Upper lobe of left lung (tissue), 6 donors: ENCODE results near the gene CENPU. TPM values are rescaled to one million over a fixed set of nuclear protein-coding genes. Genes with fewer than 3 reads are reported as not detected.
"Not testable (repeated sequence)": the region's sequence is repeated elsewhere in the genome, so short reads cannot be mapped to it uniquely, and the experiment has no call there.

Experiments
- ATAC-seq, 2 donors: fragments of 200-7000 bp; cut with Tn5 transposase; one replicate each; pipeline ENCODE4 v1.9.1; 2022; ENCODE audit warnings: mild to moderate bottlenecking in 2 of 2, moderate library complexity in 2 of 2; ENCODE audit not compliant: low FRiP score in 2 of 2
- DNase-seq, 2 donors: peaks; one replicate each; pipeline ENCODE4 v3.0.0-alpha.2; 2019 to 2020
- H3K27ac ChIP-seq, 4 donors: fragments of 200-600 bp; sonication (generic); one replicate each; pipeline ENCODE4 v1.5.1; 2016 to 2019
- H3K27me3 ChIP-seq, 4 donors: fragments of 200-600 bp; sonication (generic); one replicate each; pipeline ENCODE4 v1.5.1; 2017 to 2019
- H3K36me3 ChIP-seq, 4 donors: fragments of 200-600 bp; sonication (generic); one replicate each; pipeline ENCODE4 v1.5.1; 2016 to 2019
- H3K4me1 ChIP-seq, 4 donors: fragments of 200-600 bp; sonication (generic); one replicate each; pipeline ENCODE4 v1.5.1; 2018 to 2019
- H3K4me3 ChIP-seq, 4 donors: fragments of 200-600 bp; sonication (generic); one replicate each; pipeline ENCODE4 v1.5.1; 2017 to 2019; ENCODE audit warnings: mild to moderate bottlenecking in 2 of 4, moderate library complexity in 1 of 4
- H3K9me3 ChIP-seq, 4 donors: fragments of 200-600 bp; sonication (generic); one replicate each; pipeline ENCODE4 v1.5.1; 2018 to 2019
- CTCF ChIP-seq, 6 experiments: fragments of 450-650 bp in 4 of 6; fragments of 200-600 bp in 2 of 6; sonication (generic) in 2 of 6; IDR thresholded peaks; one replicate each; pipeline ENCODE4 v1.5.1; 2016 to 2019; ENCODE audit warnings: antibody characterized with exemption in 6 of 6
- EP300 ChIP-seq, 4 donors: sonication (generic); formaldehyde crosslinking; IDR thresholded peaks; one replicate each; pipeline ENCODE4 v1.5.1; 2017; ENCODE audit warnings: antibody characterized with exemption in 4 of 4, control low read depth in 2 of 4
- POLR2A ChIP-seq, 4 donors: fragments of 450-650 bp; IDR thresholded peaks; one replicate each; pipeline ENCODE4 v1.5.1; 2016 to 2017; ENCODE audit warnings: antibody characterized with exemption in 4 of 4, mild to moderate bottlenecking in 2 of 4
- POLR2AphosphoS5 ChIP-seq, 2 donors: sonication (generic); formaldehyde crosslinking; IDR thresholded peaks; one replicate each; pipeline ENCODE4 v1.5.1; 2017; ENCODE audit warnings: antibody characterized with exemption in 2 of 2
- WGBS, 2 donors: methylation state at CpG; one replicate each; pipeline ENCODE4 v1.1.5; 2017 to 2018; 5-methylcytosine and 5-hydroxymethylcytosine counted together
- total RNA-seq, 6 donors: library from RNA; depleted of rRNA in 4 of 6; stranded (reverse); fragments of >200 nt in 4 of 6; gene quantifications; one replicate each; pipeline versions ENCODE4 v1.1.0 to v1.2.1, GENCODE V29; 2016 to 2021
- donor health status: DM: no; HTN: no; CAD: no; lungs with moderate emphysema.
- donor health status: DM: no; HTN: yes; CAD: no; lungs with severe emphysema.

Gene CENPU
- total RNA-seq, 6 donors from 2014 or later: 0.44 to 5.5 (median 3.5) TPM; not detected in 1

GRCh38 chr4:184666670-184667069 is 67.2 kb downstream of the CENPU start:
- 73 to 77% methylated on average over 6 of the region's 6 CpGs for WGBS, 2 donors
- no peak for TF ChIP-seq POLR2A (IDR thresholded peaks at IDR 0.05)
- TF ChIP-seq POLR2AphosphoS5 (IDR thresholded peaks at IDR 0.05): no peak
- no peak for TF ChIP-seq EP300 (IDR thresholded peaks at IDR 0.05)
- no peak for TF ChIP-seq CTCF (IDR thresholded peaks at IDR 0.05)
- no peak overlapping the region for H3K27ac ChIP-seq
- peaks cover 0 to 12% (median 6%) of the 10 kb centered on the region in 4 donors for H3K4me1 ChIP-seq
- no peaks in the 10 kb centered on the region for H3K9me3 ChIP-seq
- peaks cover 0 to 38% (median 9%) of the 10 kb centered on the region in 4 donors for H3K36me3 ChIP-seq
- H3K27me3 ChIP-seq: no peaks in the 10 kb centered on the region
- H3K4me3 ChIP-seq: no peak overlapping the region
- DNase-seq (no peak), ATAC-seq (no peak)

GRCh38 chr4:184664445-184665210 is 69.3 kb downstream of the CENPU start:
- no peak overlapping the region for H3K27ac ChIP-seq
- no peaks in the 10 kb centered on the region for H3K27me3 ChIP-seq
- DNase-seq: no peak
- H3K4me3 ChIP-seq: no peak overlapping the region
- 61 to 67% methylated on average over 6 of the region's 6 CpGs for WGBS, 2 donors
- peaks cover 0 to 12% (median 6%) of the 10 kb centered on the region in 4 donors for H3K4me1 ChIP-seq
- no peak for TF ChIP-seq POLR2AphosphoS5 (IDR thresholded peaks at IDR 0.05)
- peaks cover 0 to 58% (median 12%) of the 10 kb centered on the region in 4 donors for H3K36me3 ChIP-seq
- H3K9me3 ChIP-seq: no peaks in the 10 kb centered on the region
- ATAC-seq: no peak

- Histone ChIP-seq H3K4me3 (no peak overlapping the region), H3K27me3 (no peaks in the 10 kb centered on the region), H3K36me3 (peaks cover 0 to 53% (median 8%) of the 10 kb centered on the region in 4 donors), H3K4me1 (no peaks in the 10 kb centered on the region), H3K9me3 (no peaks in the 10 kb centered on the region), H3K27ac (no peak overlapping the region)
- no peak for TF ChIP-seq POLR2A (IDR thresholded peaks at IDR 0.05)
- TF ChIP-seq POLR2AphosphoS5 (IDR thresholded peaks at IDR 0.05): no peak
- no peak for TF ChIP-seq EP300 (IDR thresholded peaks at IDR 0.05)
- TF ChIP-seq CTCF (IDR thresholded peaks at IDR 0.05): no peak
- no peak for DNase-seq
- 57 to 70% methylated on average over 1 of the region's 1 CpG for WGBS, 2 donors
- ATAC-seq: no peak
Observed at GRCh38 chr4:184662236-184662635, 71.7 kb downstream of the CENPU start.

- no peak overlapping the region for H3K4me3 ChIP-seq
- no peak for DNase-seq
- no peak overlapping the region for H3K27ac ChIP-seq
- no peak for ATAC-seq
- peaks cover 0 to 45% (median 5%) of the 10 kb centered on the region in 4 donors for H3K36me3 ChIP-seq
- TF ChIP-seq EP300 (IDR thresholded peaks at IDR 0.05) (no peak), CTCF (IDR thresholded peaks at IDR 0.05) (no peak)
- H3K27me3 ChIP-seq: no peaks in the 10 kb centered on the region
- no peaks in the 10 kb centered on the region for H3K9me3 ChIP-seq
- no peaks in the 10 kb centered on the region for H3K4me1 ChIP-seq
Observed at GRCh38 chr4:184660978-184661377, 72.9 kb downstream of the CENPU start.

- H3K36me3 ChIP-seq: peaks cover 0 to 39% (median 5%) of the 10 kb centered on the region in 4 donors
- H3K27ac ChIP-seq, DNase-seq, H3K4me3 ChIP-seq, ATAC-seq, H3K4me1 ChIP-seq, H3K27me3 ChIP-seq, H3K9me3 ChIP-seq: not testable (repeated sequence)
- WGBS, 2 donors: 97 to 98% methylated on average over 9 of the region's 9 CpGs
Observed at GRCh38 chr4:184657820-184658219, 76.1 kb downstream of the CENPU start.

- Histone ChIP-seq H3K9me3 (no peaks in the 10 kb centered on the region), H3K36me3 (peaks cover 0 to 39% (median 5%) of the 10 kb centered on the region in 4 donors), H3K27ac (no peak overlapping the region), H3K4me1 (no peaks in the 10 kb centered on the region), H3K4me3 (no peak overlapping the region), H3K27me3 (no peaks in the 10 kb centered on the region)
- ATAC-seq: no peak
- DNase-seq: no peak
- WGBS, 2 donors: 64 to 83% methylated on average over 3 of the region's 3 CpGs
- TF ChIP-seq EP300 (IDR thresholded peaks at IDR 0.05) (no peak), POLR2AphosphoS5 (IDR thresholded peaks at IDR 0.05) (no peak), CTCF (IDR thresholded peaks at IDR 0.05) (no peak), POLR2A (IDR thresholded peaks at IDR 0.05) (no peak)
Observed at GRCh38 chr4:184657144-184657543, 76.8 kb downstream of the CENPU start.
